Endothelial cell (in vitro differentiated cells): ENCODE data around the gene VTCN1. TPM values are rescaled to one million over a fixed set of nuclear protein-coding genes. Genes with fewer than 3 reads are reported as not detected.

Experiments used
- DNase-seq: peaks from one replicate; pipeline ENCODE4 v3.0.0; 2021; ENCODE audit warnings: low spot score
- H3K27ac Mint-ChIP-seq: one replicate; pipeline ENCODE4 v1.8.0; 2021; ENCODE audit warnings: mixed read lengths, inconsistent platforms; ENCODE audit not compliant: unreplicated experiment
- H3K27me3 Mint-ChIP-seq: one replicate; pipeline ENCODE4 v1.8.0; 2021; ENCODE audit warnings: mild to moderate bottlenecking, moderate library complexity, mixed read lengths, inconsistent platforms; ENCODE audit not compliant: unreplicated experiment
- H3K36me3 Mint-ChIP-seq: one replicate; pipeline ENCODE4 v1.8.0; 2021; ENCODE audit warnings: mild to moderate bottlenecking, low read depth, mixed read lengths, inconsistent platforms; ENCODE audit not compliant: unreplicated experiment
- H3K4me1 Mint-ChIP-seq: one replicate; pipeline ENCODE4 v1.8.0; 2021; ENCODE audit warnings: mild to moderate bottlenecking, mixed read lengths, inconsistent platforms; ENCODE audit not compliant: unreplicated experiment
- H3K4me3 Mint-ChIP-seq: one replicate; pipeline ENCODE4 v1.8.0; 2021; ENCODE audit warnings: mild to moderate bottlenecking, mixed read lengths, inconsistent platforms; ENCODE audit not compliant: unreplicated experiment
- H3K9me3 Mint-ChIP-seq: one replicate; pipeline ENCODE4 v1.8.0; 2021; ENCODE audit warnings: mixed read lengths, inconsistent platforms; ENCODE audit not compliant: unreplicated experiment
- CTCF ChIP-seq: fragments of 200-600 bp; sonication (generic); IDR thresholded peaks from one replicate; pipeline ENCODE4 v1.5.0; 2021; ENCODE audit warnings: antibody characterized with exemption; ENCODE audit not compliant: unreplicated experiment
- total RNA-seq: library from RNA; stranded (reverse); fragmentation: NEBNext Ultra II Directional; extraction: Animal tissue kit (Norgen Biotek cat#: 25700); gene quantifications from one replicate; pipeline ENCODE4 v1.2.1, GENCODE V29; 2021; ENCODE audit not compliant: unreplicated experiment

VTCN1 gene
- total RNA-seq, 1 donor from 2014 or later = 0.23 TPM

GRCh38 chr1:117178756-117179155 is 32.0 kb downstream of the VTCN1 start:
- Mint-ChIP-seq H3K4me1 (peaks cover 3% of the 10 kb centered on the region), H3K36me3 (no peaks in the 10 kb centered on the region), H3K9me3 (no peaks in the 10 kb centered on the region), H3K27me3 (peaks cover 1% of the 10 kb centered on the region), H3K27ac (no peak overlapping the region), H3K4me3 (no peak overlapping the region)
- TF ChIP-seq CTCF = no peak
- no peak for DNase-seq

GRCh38 chr1:117177376-117177775 is 33.4 kb downstream of the VTCN1 start:
- no peak for TF ChIP-seq CTCF
- no peak for DNase-seq
- peaks cover 1% of the 10 kb centered on the region for H3K27me3 Mint-ChIP-seq
- no peaks in the 10 kb centered on the region for H3K9me3 Mint-ChIP-seq
- no peak overlapping the region for H3K27ac Mint-ChIP-seq
- H3K4me3 Mint-ChIP-seq = no peak overlapping the region
- peaks cover 3% of the 10 kb centered on the region for H3K4me1 Mint-ChIP-seq
- H3K36me3 Mint-ChIP-seq = no peaks in the 10 kb centered on the region

GRCh38 chr1:117176579-117176978 is 34.1 kb downstream of the VTCN1 start:
- H3K9me3 Mint-ChIP-seq = no peaks in the 10 kb centered on the region
- no peak for TF ChIP-seq CTCF
- no peak for DNase-seq
- peaks cover 1% of the 10 kb centered on the region for H3K27me3 Mint-ChIP-seq
- no peaks in the 10 kb centered on the region for H3K36me3 Mint-ChIP-seq
- no peak overlapping the region for H3K4me3 Mint-ChIP-seq
- no peak overlapping the region for H3K27ac Mint-ChIP-seq
- peaks cover 3% of the 10 kb centered on the region for H3K4me1 Mint-ChIP-seq

GRCh38 chr1:117174851-117175250 is 35.9 kb downstream of the VTCN1 start:
- no peak for DNase-seq
- no peak overlapping the region for H3K27ac Mint-ChIP-seq
- no peaks in the 10 kb centered on the region for H3K9me3 Mint-ChIP-seq

GRCh38 chr1:117173691-117174090 is 37.0 kb downstream of the VTCN1 start:
- Mint-ChIP-seq H3K9me3 (no peaks in the 10 kb centered on the region), H3K27ac (no peak overlapping the region), H3K27me3 (no peaks in the 10 kb centered on the region), H3K4me1 (no peaks in the 10 kb centered on the region), H3K36me3 (no peaks in the 10 kb centered on the region), H3K4me3 (no peak overlapping the region)
- DNase-seq = no peak
- no peak for TF ChIP-seq CTCF

More at GRCh38 chr1:117174851-117175250, 35.9 kb downstream of the VTCN1 start:
- H3K4me3 Mint-ChIP-seq = no peak overlapping the region
- no peaks in the 10 kb centered on the region for H3K27me3 Mint-ChIP-seq
- TF ChIP-seq CTCF = no peak
- no peaks in the 10 kb centered on the region for H3K36me3 Mint-ChIP-seq
- no peaks in the 10 kb centered on the region for H3K4me1 Mint-ChIP-seq
